HL-60 (cell line): ENCODE data around the gene KLC4.

Source experiments
- DNase-seq, 2 experiments: peaks; one replicate each; pipeline ENCODE4 v3.0.0-alpha.2; 2010 to 2020; ENCODE audit warnings: low read depth in 1 of 2, low spot score in 1 of 2
- H3K27ac ChIP-seq: fragments of 250-450 bp; sonication (Bioruptor Pico); replicated peaks from 2 replicates; pipeline ENCODE4 v1.5.1; 2020; ENCODE audit warnings: mild to moderate bottlenecking, moderate library complexity
- H3K27me3 ChIP-seq: fragments of 250-450 bp; sonication (Bioruptor Pico); 2 replicates; pipeline ENCODE4 v1.5.1; 2021; ENCODE audit warnings: mild to moderate bottlenecking, moderate library complexity; ENCODE audit not compliant: insufficient read depth, poor library complexity, severe bottlenecking
- H3K4me3 ChIP-seq: replicated peaks from 2 replicates; pipeline ENCODE4 v1.5.1; 2011; ENCODE audit warnings: mild to moderate bottlenecking, control low read depth, low read length; ENCODE audit not compliant: insufficient read depth
- CTCF ChIP-seq: IDR thresholded peaks from one replicate; pipeline ENCODE4 v1.5.1; 2011; ENCODE audit warnings: low read length, control low read depth, inconsistent platforms; ENCODE audit not compliant: insufficient read depth
- GABPA ChIP-seq: IDR thresholded peaks from 2 replicates; pipeline ENCODE4 v1.6.1; 2012; ENCODE audit warnings: low read depth
- POLR2AphosphoS5 ChIP-seq: IDR thresholded peaks from 2 replicates; pipeline ENCODE4 v1.6.1; 2012; ENCODE audit warnings: low read depth
- REST ChIP-seq: IDR thresholded peaks from 2 replicates; pipeline ENCODE4 v1.6.1; 2012; ENCODE audit warnings: low read depth; ENCODE audit not compliant: insufficient replicate concordance
- SPI1 ChIP-seq: IDR thresholded peaks from 2 replicates; pipeline ENCODE4 v1.6.1; 2012; ENCODE audit warnings: low read depth, mild to moderate bottlenecking, borderline replicate concordance

Gene KLC4

GRCh38 chr6:43091020-43091419 lies 31.6 kb downstream of the KLC4 start:
- Histone ChIP-seq H3K4me3 (no peak overlapping the region), H3K27ac (no peak overlapping the region), H3K27me3 (no peaks in the 10 kb centered on the region)
- no peak for DNase-seq
- TF ChIP-seq CTCF, result no peak
- TF ChIP-seq REST, result no peak
- no peak for TF ChIP-seq GABPA
- TF ChIP-seq SPI1, result no peak
- no peak for TF ChIP-seq POLR2AphosphoS5

- DNase-seq, result no peak
- Histone ChIP-seq H3K4me3 (no peak overlapping the region), H3K27me3 (no peaks in the 10 kb centered on the region), H3K27ac (no peak overlapping the region)
- TF ChIP-seq POLR2AphosphoS5 (no peak), SPI1 (no peak), REST (no peak), GABPA (no peak), CTCF (no peak)
These were observed 32.1 kb downstream of the KLC4 start for GRCh38 chr6:43091436-43091991.

GRCh38 chr6:43092635-43093034 lies 33.2 kb downstream of the KLC4 start:
- DNase-seq, result no peak
- no peak overlapping the region for H3K27ac ChIP-seq
- TF ChIP-seq CTCF (no peak), SPI1 (no peak), REST (no peak), POLR2AphosphoS5 (no peak), GABPA (no peak)
- no peaks in the 10 kb centered on the region for H3K27me3 ChIP-seq
- H3K4me3 ChIP-seq, result no peak overlapping the region
